ENCODE data around the gene KANK3.
"Not testable (repeated sequence)": the region's sequence is repeated elsewhere in the genome, so short reads cannot be mapped to it uniquely, and the experiment has no call there.

Gene KANK3

DNA sequence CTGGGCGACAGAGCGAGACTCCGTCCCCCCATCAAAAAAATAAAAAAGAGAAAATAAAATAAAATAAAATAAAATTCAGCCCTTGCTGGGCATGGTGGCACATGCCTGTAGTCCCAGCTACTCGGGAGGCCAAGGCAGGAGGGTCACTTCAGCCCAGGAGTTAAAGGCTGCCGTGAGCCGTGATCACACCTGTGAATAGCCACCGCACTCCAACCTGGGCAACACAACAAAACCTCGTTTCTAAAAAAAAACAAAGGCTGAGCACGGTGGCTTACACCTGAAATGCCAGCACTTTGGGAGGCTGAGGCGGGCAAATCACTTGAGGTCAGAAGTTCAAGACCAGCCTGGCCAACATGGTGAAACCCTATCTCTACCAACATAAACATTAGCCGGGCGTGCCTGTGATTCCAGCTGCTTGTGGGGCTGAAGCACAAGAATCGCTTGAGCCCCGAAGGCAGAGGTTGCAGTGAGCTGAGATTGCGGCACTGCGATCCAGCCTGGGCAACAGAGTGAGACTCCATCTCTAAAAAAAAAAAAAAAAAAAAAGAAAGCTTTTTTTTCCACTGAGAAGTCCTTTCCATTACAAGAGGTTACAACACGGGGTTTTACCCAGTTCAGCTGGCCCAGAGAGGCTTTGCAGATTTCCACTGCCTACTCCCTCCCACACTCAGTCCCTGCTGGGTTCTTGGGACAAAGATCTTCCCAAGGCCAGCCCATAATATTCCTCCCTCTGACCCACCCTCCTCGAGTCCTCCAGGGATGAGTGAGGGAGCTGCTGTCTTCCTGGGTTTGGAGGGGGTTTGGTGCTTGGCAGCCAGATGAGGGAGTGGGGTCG is 27.3 kb upstream of the KANK3 start:
- FAIRE-seq, result no peak

DNA sequence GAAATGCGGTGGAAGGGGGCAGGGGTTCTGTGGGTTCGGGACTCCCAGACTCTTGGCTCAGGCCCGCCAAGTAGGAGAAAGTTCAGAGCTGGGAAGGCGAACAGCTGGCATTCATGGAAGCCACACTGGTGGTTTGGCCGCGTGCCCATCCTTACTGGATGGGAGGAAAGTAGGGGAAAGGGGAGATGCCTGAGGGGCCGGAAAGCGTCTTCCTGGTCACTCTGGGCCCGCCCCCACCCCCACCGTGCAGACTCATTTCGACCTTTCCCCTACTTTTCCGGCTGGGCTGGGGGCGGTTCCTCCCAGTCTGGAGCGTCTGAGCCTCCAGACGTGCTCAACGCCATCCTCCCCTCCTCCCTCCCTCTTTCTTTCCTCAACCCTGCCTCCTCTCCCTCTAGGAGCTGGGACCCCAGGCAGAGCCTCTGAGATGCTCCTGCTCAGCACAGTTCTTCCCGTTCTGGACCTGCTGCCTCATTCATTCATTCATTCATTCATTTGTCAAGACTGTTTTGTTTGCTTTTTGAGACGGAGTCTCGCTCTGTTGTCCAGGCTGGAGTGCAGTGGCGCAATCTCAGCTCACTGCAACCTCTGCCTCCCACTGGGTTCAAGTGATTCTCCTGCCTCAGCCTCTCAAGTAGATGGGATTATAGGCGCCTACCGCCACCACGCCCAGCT is 24.4 kb upstream of the KANK3 start:
- FAIRE-seq, result no peak

- no peak for FAIRE-seq
Observed at GRCh38 chr19:8366961-8367326, 23.9 kb upstream of the KANK3 start.

DNA sequence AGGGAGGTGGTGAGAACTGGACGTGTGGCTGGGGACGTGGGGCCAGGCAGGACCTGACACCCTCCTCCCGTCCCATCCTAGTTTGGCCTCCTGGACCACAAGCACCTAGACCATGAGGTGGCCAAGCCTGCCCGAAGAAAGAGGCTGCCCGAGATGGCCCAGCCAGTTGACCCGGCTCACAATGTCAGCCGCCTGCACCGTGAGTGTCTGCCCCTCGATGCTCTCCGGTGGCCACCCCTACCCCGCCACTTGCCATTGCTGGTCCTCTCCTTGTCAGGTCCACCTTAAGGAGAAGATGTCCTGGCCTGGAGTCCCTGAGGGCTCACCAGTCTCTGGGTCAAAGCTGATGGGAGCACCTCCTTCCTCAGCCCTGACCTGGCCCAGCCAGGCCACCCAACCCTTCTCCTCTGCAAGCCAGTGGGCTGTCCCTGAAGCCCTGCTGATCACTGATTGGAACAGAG is 23.1 kb upstream of the KANK3 start:
- no peak for FAIRE-seq

DNA sequence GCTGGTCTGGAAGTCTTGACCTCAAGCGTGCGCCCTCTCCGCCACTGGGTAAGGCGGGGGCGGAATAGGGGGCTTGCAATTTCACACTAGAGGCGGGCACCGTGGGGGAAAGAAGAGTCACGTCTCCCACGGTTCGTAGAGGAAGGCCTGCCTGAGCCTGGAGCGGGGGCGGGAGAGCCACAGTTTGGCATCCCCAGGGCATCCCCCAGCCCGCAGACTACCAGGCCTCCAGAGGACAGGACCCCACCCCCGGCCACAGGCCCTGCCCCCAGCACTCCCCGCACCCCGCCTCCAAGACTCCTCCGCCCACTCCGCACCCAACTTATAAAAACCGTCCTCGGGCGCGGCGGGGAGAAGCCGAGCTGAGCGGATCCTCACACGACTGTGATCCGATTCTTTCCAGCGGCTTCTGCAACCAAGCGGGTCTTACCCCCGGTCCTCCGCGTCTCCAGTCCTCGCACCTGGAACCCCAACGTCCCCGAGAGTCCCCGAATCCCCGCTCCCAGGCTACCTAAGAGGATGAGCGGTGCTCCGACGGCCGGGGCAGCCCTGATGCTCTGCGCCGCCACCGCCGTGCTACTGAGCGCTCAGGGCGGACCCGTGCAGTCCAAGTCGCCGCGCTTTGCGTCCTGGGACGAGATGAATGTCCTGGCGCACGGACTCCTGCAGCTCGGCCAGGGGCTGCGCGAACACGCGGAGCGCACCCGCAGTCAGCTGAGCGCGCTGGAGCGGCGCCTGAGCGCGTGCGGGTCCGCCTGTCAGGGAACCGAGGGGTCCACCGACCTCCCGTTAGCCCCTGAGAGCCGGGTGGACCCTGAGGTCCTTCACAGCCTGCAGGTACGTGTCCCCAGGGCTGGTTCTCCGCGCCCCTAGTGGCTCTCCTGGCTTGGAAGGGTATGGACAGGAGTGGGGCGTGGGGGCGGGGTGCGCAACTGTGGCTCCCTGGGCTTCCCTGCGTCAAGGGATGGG is 21.0 kb upstream of the KANK3 start, which contains the start of gene ANGPTL4:
Gene ANGPTL4, plus strand, starts transcription at position 353 of the 969 bp plus-strand sequence. Its CDS starts 167 bp downstream, at position 520.
- no peak for FAIRE-seq

DNA sequence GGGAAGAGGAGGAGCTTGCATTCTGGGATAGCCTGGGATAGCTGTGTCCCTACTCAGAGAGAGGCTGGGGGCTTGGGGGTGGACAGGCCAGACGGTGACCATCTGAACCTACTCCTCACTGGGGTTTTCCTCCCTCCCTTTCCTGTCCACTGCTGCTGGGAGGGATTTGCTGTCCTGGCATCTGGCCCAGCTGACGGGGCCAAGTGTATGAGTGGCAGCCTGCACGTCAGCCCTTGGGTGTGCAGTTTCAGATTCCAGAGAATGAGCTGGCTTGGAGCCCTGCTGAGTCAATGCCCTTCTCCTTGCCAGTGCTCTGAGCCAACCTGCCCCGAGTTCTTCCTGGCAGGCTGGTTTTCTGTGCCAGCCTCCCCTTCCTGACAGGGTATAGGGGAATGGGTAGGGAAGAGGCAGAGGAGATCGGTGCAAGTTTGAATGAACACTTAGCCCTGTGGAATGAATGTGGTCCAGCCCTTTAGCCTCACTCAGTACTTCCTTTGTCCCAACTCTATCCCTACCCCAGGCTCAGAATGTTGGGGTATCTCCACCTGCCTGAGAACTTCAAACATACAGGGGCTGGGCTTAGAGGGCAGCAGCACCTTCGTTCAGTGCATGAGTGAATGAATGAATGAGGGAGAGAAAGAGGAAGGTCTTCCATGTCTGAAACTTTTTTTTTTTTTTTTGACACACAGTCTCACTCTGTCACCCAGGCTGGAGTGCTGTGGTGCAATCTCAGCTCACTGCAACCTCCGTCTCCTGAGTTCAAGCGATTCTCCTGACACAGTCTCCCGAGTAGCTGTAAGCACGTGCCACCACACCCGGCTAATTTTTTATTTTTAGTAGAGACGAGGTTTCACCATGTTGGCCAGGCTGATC is 19.1 kb upstream of the KANK3 start:
- FAIRE-seq, result no peak

DNA sequence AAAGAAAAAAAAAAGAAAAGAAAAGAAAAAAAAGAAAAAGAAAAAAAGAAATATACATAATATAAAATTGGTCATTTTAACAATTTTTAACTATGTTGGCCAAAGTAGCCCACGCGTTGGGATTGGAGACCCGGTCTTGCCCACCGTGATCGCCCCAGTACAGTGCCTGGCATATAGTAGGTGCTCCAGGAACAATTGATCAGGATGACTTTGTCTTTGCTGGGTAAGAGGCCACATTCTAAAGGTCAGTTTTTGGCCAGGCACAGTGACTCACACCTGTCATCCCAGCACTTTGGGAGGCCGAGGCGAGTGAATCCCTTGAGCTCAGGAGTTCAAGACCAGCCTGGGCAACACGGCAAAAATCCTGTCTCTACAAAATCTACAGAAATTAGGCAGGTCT is 17.1 kb upstream of the KANK3 start:
- no peak for FAIRE-seq

DNA sequence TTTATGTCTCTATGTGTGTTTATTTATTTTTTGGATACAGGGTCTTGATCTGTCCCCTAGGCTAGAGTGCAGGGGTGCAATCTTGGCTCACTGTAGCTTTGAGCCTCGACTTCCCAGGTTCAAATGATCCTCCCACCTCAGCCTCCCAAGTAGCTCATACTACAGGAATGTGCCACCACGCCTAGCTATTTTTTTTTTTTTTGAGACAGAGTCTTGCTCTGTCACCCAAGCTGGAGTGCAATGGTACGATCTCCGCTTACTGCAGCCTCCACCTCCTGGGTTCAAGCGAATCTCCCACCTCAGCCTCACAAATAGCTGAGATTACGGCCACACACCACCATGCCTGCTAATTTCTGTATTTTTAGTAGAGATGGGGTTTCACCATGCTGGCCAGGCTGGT is 15.9 kb upstream of the KANK3 start:
- no peak for FAIRE-seq

DNA sequence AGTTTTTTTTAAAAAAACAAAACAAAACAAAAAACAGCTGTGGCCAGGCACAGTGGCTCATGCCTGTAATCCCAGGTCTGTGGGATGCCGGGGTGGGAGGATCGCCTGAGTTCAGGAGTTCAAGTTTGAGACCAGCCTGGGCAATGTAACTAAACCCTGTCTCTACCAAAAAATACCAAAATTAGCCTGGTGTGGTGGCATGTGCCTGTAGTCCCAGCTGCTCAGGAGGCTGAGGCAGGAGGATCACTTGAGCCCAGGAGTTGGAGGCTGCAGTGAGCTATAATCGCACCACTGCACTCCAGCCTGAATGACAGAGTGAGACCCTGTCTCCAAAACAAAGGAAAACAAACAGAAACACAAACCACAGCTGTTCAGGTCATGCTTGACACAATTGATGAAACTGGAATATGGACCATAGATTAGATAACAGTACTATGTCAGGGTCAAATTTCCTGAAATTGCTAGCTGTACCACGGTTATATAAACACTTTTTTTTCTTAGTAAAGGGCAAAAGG is 14.0 kb upstream of the KANK3 start:
- no peak for FAIRE-seq

DNA sequence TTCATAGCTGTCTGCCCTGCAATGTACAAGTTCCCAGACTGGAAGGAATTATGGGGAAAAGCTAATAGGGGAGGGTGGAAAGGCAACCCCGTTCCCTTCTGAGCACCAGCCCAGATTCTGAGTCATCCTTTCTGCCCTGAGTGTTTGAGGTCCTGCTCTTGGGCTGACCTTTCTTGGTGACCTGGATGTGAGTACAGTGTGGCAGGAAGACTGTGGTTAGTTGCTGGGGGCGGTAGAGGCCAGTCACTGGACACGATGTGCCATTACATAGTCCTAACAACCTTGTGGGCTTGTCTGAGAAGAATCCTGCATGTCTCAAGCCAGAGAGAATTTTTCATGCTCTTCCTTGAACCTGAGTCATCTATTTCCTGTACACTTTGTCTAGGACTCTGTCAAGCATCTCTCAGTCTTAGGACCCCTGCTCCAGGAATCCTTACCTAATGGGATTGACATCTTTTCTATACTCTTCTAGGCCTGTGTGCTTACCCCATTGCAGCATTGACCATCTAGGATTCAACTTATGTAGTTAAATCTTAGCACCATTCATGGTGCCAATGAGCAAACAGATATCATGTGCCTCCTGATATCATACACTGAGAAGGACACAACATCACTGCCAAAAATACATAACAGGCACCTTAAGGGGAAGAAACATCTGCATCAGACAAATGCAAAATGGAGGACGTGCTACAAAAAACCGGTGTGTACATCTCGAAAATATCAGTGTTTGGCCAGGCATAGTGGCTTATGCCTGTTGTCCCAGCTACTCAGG is 12.8 kb upstream of the KANK3 start:
- FAIRE-seq, result no peak

DNA sequence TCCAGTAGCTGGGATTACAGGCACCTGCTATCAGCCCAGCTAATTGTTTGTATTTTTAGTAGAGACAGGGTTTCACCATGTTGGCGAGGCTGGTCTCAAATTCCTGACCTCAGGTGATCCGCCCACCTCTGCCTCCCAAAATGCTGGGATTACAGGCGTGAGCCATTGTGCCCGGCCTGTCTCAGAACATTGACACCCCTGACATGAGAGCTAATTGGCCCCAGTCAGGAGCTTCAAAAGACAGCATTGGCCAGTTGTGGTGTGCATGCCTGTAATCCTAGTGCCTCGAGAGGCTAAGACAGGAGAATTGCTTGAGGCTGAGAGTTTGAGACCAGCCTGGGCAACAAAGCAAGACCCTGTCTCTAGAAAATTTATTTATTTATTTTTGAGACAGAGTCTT is 9.8 kb upstream of the KANK3 start:
- not testable (repeated sequence) for FAIRE-seq

DNA sequence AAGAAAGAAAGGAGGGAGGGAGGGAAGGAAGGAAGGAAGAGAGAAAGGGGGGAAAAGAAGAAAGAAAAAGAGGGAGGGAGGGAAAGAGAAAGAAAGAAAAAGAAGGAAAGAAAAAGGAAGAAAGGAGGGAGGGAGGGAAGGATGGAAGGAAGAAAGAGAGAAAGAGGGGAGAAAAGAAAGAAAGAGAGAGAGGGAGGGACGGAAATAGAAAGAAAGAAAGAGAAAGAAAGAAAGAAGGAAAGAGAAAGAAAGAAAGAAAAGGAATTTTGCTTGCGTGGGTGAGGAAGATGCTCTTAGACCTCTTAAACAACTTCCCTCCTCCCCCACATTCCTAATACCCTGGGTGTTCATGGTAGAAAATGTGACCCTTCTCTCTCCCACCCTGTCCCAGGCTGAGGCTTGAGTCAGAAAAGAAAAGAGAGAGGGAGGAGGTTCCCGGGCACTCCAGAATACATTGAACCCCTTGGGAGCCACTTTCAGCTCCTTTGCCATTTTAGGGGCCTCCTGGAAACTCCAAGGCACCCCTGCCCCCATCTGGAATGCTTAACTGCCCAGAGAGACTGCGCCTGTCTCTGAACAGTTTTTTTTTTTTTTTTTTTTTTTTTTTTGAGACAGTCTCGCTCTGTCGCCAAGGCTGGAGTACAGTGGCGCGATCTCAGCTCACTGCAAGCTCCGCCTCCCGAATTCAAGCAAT is 9.2 kb upstream of the KANK3 start:
- no peak for FAIRE-seq

DNA sequence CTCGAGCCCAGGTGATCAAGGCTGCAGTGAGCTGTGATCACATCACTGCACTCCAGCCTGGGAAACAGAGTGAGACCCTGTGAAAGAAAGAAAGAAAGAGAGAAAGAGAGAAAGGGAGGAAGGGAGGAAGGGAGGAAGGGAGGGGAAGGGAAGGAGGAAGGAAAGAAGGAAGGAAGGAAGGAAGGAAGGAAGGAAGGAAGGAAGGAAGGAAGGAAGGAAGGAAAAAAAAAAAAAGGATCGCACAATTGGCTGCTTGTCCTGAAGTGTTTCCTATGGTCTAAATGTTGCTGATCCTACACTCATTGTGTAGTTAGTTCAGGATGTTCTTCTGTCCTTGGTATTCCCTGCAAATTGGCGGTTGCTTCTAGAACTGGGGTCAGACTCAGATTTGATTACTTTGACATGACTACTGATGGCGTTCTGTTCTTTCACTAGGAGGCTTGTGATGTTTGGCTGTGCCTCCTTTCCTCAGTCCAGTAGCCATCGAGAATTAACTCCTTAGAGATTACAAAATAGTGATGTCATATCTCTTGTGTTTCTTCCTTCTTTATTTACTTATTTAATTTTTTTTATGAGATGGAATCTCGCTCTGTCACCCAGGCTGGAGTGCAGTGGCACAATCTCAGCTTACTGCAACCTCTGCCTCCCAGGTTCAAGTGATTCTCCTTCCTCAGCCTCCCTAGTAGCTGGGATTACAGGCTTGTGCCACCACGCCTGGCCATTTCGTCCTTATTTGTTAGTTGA is 6.7 kb upstream of the KANK3 start:
- not testable (repeated sequence) for FAIRE-seq

- FAIRE-seq, result no peak
Observed at GRCh38 chr19:8343483-8343844, 402 bp upstream of the KANK3 start.

DNA sequence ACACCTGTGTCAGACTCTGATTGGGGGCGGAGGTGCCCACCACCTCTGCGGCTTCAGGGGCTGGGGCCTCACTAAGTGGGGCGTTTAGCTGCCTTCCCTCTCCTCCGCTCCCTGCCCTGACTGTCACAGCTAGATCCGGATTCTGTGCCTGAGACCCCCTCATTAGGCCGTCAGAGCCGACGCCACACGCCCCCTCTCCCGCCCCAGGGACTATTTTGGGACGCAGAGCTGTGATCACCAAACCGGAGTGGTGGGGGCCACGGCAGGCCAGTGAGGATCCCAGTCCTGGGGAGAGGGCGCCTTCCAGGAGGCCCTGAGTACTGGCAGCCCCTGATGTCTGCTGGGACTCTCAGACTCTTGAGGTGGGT is 762 bp downstream of the KANK3 start:
- FAIRE-seq, result no peak

- not testable (repeated sequence) for FAIRE-seq
Observed at GRCh38 chr19:8341504-8341903, 1.6 kb downstream of the KANK3 start.

- FAIRE-seq, result no peak
Observed at GRCh38 chr19:8340341-8341096, 2.5 kb downstream of the KANK3 start.

GRCh38 chr19:8338835-8339234 is 4.2 kb downstream of the KANK3 start:
- FAIRE-seq, result no peak

- FAIRE-seq, result no peak
Observed at GRCh38 chr19:8337728-8338127, 5.3 kb downstream of the KANK3 start.
